Heart left ventricle (tissue), 16 donors: ENCODE data around the gene AKT1. TPM values are rescaled to one million over a fixed set of nuclear protein-coding genes. Genes with fewer than 3 reads are reported as not detected.

ENCODE experiments used
- ATAC-seq, 4 donors: fragments of 200-7000 bp; cut with Tn5 transposase; one replicate each; pipeline ENCODE4 v1.9.1; 2020 to 2022; ENCODE audit warnings: moderate library complexity in 4 of 4, mild to moderate bottlenecking in 3 of 4, moderate number of reproducible peaks in 1 of 4
- DNase-seq, 5 donors: peaks; one replicate each; pipeline ENCODE4 v3.0.0-alpha.2; 2020
- H3K27ac ChIP-seq, 12 donors: fragments of 200-600 bp; sonication (generic) in 4 of 12; one replicate each; pipeline versions ENCODE4 v1.5.0 to v1.8.0; 2016 to 2022; ENCODE audit warnings: mild to moderate bottlenecking in 2 of 12
- H3K27me3 ChIP-seq, 9 donors: fragments of 200-600 bp; sonication (generic) in 2 of 9; one replicate each; pipeline versions ENCODE4 v1.5.1 to v1.8.0; 2016 to 2022; ENCODE audit warnings: mild to moderate bottlenecking in 3 of 9
- H3K36me3 ChIP-seq, 9 donors: fragments of 200-600 bp; sonication (generic) in 2 of 9; one replicate each; pipeline versions ENCODE4 v1.5.0 to v1.8.0; 2018 to 2022; ENCODE audit warnings: mild to moderate bottlenecking in 2 of 9
- H3K4me1 ChIP-seq, 12 donors: fragments of 200-600 bp; sonication (generic) in 4 of 12; one replicate each; pipeline versions ENCODE4 v1.5.0 to v1.8.0; 2016 to 2022; ENCODE audit warnings: mild to moderate bottlenecking in 3 of 12
- H3K4me3 ChIP-seq, 12 donors: fragments of 200-600 bp; sonication (generic) in 4 of 12; one replicate each; pipeline versions ENCODE4 v1.5.0 to v1.8.0; 2017 to 2022; ENCODE audit warnings: mild to moderate bottlenecking in 9 of 12, moderate library complexity in 4 of 12
- H3K9me3 ChIP-seq, 12 donors: fragments of 200-600 bp; sonication (generic) in 4 of 12; one replicate each; pipeline versions ENCODE4 v1.5.0 to v1.8.0; 2016 to 2022; ENCODE audit warnings: mild to moderate bottlenecking in 1 of 12
- POLR2A ChIP-seq, 2 donors: fragments of 450-650 bp; IDR thresholded peaks; one replicate each; pipeline ENCODE4 v1.6.1; 2017; ENCODE audit warnings: antibody characterized with exemption in 2 of 2, mild to moderate bottlenecking in 2 of 2, moderate library complexity in 2 of 2
- WGBS, 4 donors: extraction: QIAGEN DNeasy Blood & Tissue Kit in 2 of 4; methylation state at CpG; one replicate each; pipeline versions ENCODE4 v1.1.5 to v1.1.7; 2013 to 2018; 5-methylcytosine and 5-hydroxymethylcytosine counted together
- intact Hi-C, 10 donors: fragments of 100-400 bp; cut with DNase I; formaldehyde crosslinking; loops; one replicate each; pipeline versions ENCODE4 v1.11.1 to v1.14.2; 2022
- polyA plus RNA-seq, 2 donors: library from polyadenylated mRNA; stranded (reverse); fragments of 200-250 nt; gene quantifications; one replicate each; pipeline ENCODE4 v1.2.3, GENCODE V29; 2013
- total RNA-seq, 9 donors: library from RNA; depleted of rRNA in 2 of 9; stranded (reverse); fragments of >200 nt in 2 of 9; fragmentation: NEBNext Ultra II Directional in 3 of 9; extraction: Animal tissue kit (Norgen Biotek cat#: 25700) in 3 of 9; gene quantifications; one replicate each; pipeline versions ENCODE4 v1.1.0 to v1.2.4, GENCODE V29; 2016 to 2023
- TF ChIP-seq, protein P1 (sequence below), 12 donors: fragments of 200-600 bp; sonication (generic) in 4 of 12; IDR thresholded peaks; one replicate each; pipeline versions ENCODE4 v1.5.0 to v1.8.0; 2018 to 2022; ENCODE audit warnings: antibody characterized with exemption in 12 of 12, mild to moderate bottlenecking in 5 of 12
- donor health status: ischemic (EF 13 %, LVEDD 7.1; RV severe dilation, severe dysfunction).
- donor health status: healthy with polysubstance abuse.
- donor health status: DM: no; HTN: yes; CAD: no.
- donor health status: DM: no; HTN: no; CAD: no.
- donor health status: ischemic (EF 25% LVEDD 6.9; RV normal size, moderate dysfunction).
- donor health status: ischemic (EF 25% LVEDD 5.7; RV mildly dilated, moderate dysfunction).
- donor health status: healthy.
- donor health status: DM: yes; HTN: yes; CAD: no.
- donor health status: ischemic (EF 35%, LVEDD 5.7; RV mildly dilated, moderate dysfunction).
- donor health status: nonischemic (EF 11% LVEDD 7.7; RV severe dilation, severe dysfunction).
- donor health status: DM: yes; HTN: yes; CAD: no.
- donor health status: PGD.
- donor health status: ischemic (EF 29% LVEDD 5.4; RV normal size, mild dysfunction).
- donor health status: nonischemic (EF 23%, LVEDD 6.1; RV moderate dilation, normal function).

The AKT1 gene
- total and polyA plus RNA-seq, 11 donors = 108 to 173 (median 135) TPM

DNA sequence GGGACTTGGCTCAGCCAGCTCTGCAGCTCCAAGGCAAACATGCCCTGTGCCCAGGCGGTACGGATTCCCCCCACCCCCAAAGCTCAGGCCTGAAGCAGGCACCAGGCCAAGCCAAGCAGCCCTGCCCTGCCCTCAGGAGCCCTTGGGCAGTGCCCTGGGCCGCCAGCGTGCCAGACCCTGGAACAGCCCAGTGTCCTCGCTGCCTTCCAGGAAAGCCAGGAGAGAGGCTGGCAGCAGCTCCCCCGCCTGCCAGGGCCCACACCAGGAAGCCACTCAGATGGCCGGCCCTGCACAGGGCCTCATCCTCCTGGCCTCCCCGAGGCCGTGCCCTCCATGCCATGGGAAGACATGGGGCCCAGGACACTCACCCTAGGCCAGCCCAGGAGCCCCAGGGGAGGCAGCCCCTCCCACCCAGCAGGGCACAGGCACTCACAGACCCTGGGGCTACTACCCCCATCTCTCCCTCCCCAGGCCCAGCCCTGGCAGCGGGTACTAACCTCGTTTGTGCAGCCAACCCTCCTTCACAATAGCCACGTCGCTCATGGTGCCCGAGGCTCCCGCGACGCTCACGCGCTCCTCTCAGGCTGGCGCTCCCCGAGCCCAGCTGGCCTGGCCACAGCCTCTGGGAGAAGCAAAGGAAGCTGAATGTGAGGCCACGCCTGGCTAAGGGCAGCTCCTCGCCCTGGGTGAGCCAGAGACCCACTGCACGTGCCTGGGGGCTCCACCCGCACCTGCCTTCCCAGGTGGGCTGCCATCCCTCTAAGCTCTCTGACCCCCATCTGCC lies 3.3 kb downstream of the AKT1 start:
- WGBS, 4 donors = 57 to 75% (median 68%) methylated on average over 19 to 25 of the region's 25 CpGs
- DNase-seq = peak; percentile 75 to 89 (median 82)

DNA sequence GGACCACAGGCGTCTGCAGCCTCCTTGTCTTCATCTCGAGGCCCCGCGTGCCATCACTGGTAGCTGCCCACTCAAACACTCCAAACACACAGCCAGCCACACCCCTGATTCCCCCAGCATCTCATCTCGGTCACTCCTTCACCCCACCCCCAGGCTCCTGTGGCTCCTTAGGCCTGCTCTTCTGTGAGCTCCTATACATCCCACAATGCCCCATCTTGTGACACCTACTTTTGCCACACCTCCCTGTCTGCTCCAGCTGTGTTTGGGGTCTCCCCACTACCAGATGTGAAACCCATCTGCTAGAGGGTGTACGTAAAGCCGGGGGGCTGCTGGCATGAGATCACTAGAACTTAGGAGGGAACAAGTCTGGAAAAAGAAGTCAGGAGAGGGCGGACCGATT lies 4.1 kb downstream of the AKT1 start:
- peaks cover 6 to 84% (median 59%) of the 10 kb centered on the region in 12 donors for H3K4me1 ChIP-seq
- H3K36me3 ChIP-seq = peaks cover 0 to 55% (median 35%) of the 10 kb centered on the region in 9 donors

More for the DNA sequence above, 3.3 kb downstream of the AKT1 start:
- H3K27me3 ChIP-seq = no peaks in the 10 kb centered on the region
- H3K4me3 ChIP-seq = no peak overlapping the region
- ATAC-seq = peak; percentile 69 to 89 (median 74)
- peak overlapping the region in 7 of 12 donors; percentile 67 to 90 (median 72) for H3K27ac ChIP-seq
- no peaks in the 10 kb centered on the region for H3K9me3 ChIP-seq
- H3K4me1 ChIP-seq = peaks cover 6 to 83% (median 57%) of the 10 kb centered on the region in 12 donors
- TF ChIP-seq, protein P1, sequence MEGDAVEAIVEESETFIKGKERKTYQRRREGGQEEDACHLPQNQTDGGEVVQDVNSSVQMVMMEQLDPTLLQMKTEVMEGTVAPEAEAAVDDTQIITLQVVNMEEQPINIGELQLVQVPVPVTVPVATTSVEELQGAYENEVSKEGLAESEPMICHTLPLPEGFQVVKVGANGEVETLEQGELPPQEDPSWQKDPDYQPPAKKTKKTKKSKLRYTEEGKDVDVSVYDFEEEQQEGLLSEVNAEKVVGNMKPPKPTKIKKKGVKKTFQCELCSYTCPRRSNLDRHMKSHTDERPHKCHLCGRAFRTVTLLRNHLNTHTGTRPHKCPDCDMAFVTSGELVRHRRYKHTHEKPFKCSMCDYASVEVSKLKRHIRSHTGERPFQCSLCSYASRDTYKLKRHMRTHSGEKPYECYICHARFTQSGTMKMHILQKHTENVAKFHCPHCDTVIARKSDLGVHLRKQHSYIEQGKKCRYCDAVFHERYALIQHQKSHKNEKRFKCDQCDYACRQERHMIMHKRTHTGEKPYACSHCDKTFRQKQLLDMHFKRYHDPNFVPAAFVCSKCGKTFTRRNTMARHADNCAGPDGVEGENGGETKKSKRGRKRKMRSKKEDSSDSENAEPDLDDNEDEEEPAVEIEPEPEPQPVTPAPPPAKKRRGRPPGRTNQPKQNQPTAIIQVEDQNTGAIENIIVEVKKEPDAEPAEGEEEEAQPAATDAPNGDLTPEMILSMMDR (IDR thresholded peaks at IDR 0.05) = no peak
- no peak for TF ChIP-seq POLR2A (IDR thresholded peaks at IDR 0.05)
- H3K36me3 ChIP-seq = peaks cover 0 to 48% (median 35%) of the 10 kb centered on the region in 9 donors
- intact Hi-C loops = loop anchor here in 1 of 10 donors (5.0 kb wide), 1 partner anchor 40 kb away; the partner anchor contains the start of gene SIVA1

DNA sequence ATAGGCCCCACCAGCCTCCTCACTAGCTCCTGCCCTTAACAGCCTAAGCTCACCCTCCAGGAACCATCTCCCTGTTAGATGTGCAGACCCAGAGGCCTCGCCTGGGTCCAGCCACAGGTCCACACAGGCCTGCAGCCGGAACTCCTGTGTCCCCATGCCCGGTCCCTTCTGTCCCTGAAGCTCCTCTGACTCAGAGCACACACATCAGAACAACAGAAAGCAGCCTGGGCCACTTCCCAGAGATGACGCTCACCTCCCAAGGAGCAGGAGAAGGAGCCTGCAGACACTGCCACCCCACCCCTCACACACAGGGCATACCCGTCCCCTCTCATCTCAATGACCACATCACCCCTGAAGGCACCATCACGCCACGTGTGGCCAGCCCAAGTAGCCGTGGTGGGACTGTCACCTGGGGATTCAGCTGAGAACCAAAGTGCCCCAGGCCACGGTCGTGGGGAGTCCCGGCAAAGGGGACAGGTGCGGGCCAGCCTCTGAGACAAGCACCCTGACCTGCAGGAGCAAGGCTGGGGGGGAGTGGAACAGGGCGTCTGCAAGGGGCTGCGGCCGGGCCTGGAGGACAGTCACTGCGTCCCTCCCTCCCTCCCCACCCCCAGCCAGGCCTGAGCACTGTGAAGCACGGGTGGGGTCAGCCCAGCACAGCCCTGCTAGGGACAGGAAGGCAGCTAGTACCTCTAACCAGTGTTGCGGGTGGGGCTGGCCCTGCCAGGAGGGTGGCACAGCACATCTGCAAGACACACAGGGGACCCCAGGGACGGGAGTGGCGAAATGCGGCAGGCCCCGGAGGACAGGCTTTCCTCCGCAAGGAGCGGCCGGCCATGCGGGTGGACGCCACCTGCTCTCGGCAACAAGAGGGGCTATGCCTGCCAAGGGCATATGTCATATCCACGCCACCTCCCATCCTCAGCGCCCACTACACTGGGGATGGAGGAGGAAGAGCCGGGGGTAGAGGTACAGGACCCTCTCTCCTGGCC lies 5.5 kb downstream of the AKT1 start:
- H3K36me3 ChIP-seq = peaks cover 0 to 59% (median 35%) of the 10 kb centered on the region in 9 donors
- DNase-seq (no peak), ATAC-seq (no peak)
- 88 to 91% (median 89%) methylated on average over 22 to 31 of the region's 31 CpGs for WGBS, 4 donors
- peaks cover 6 to 82% (median 53%) of the 10 kb centered on the region in 12 donors for H3K4me1 ChIP-seq
- TF ChIP-seq, protein P1 (IDR thresholded peaks at IDR 0.05) = no peak
- no peak for TF ChIP-seq POLR2A (IDR thresholded peaks at IDR 0.05)
- no peak overlapping the region for H3K4me3 ChIP-seq
- H3K27me3 ChIP-seq = no peaks in the 10 kb centered on the region
- no peaks in the 10 kb centered on the region for H3K9me3 ChIP-seq
- intact Hi-C loops = loop anchor here in 1 of 10 donors (5.0 kb wide), 1 partner anchor 38 kb away; the partner anchor contains the start of gene SIVA1
- H3K27ac ChIP-seq = no peak overlapping the region

More for the DNA sequence above, 4.1 kb downstream of the AKT1 start:
- peak overlapping the region in 5 of 12 donors; percentile 44 to 90 (median 62) for H3K27ac ChIP-seq
- DNase-seq (no peak), ATAC-seq (no peak)
- TF ChIP-seq, protein P1 (IDR thresholded peaks at IDR 0.05) = no peak
- TF ChIP-seq POLR2A (IDR thresholded peaks at IDR 0.05) = no peak
- intact Hi-C loops = loop anchor here in 1 of 10 donors (5.0 kb wide), 1 partner anchor 39 kb away; the partner anchor contains the start of gene SIVA1
- no peaks in the 10 kb centered on the region for H3K9me3 ChIP-seq
- WGBS, 4 donors = 82 to 93% (median 90%) methylated on average over 9 of the region's 9 CpGs
- H3K27me3 ChIP-seq = no peaks in the 10 kb centered on the region
- H3K4me3 ChIP-seq = no peak overlapping the region
